ENCODE data around the gene NEK4. TPM values are rescaled to one million over a fixed set of nuclear protein-coding genes. Genes with fewer than 3 reads are reported as not detected.

The NEK4 gene
- polyA plus RNA-seq, 1 experiment, result 14.4 TPM

DNA sequence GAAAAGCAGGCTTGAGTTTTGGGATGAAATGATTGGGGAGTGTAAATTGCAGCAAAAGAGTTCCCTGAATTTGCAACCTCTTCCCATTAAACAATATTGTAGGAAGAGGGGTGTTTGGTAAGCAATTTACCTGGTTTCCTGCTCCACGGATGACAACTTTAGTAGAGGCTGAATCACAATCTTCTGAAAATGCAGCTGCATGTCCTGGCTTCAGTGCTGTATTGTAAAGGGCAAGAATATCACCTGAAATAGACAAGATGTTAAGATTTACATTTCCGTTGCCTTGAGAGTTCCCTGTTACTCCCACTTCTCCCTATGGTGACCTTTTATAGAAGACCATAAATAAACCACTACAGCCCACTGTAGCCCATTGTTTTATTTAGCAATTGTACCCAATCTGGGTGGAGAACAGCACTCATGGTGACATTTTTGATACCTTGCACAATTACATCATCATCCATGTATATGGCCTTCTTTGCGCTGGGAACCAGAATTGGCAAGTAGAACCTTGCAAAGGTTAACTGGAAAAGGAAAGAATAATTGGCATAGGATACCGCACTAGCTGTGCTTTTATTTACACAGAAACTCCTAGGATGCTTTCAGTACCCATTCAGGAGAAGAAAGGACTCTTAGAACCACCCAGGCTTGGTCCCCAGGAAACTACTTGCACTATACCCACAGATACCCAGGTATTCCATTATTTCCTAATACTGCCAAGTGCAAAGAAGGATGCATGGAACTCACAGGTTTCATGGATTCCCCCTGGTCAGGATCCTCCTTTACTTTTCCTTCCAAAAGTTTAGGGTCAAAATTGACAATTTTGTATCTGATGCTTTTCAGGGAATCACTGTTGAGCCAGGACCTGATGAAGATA lies 74.7 kb downstream of the NEK4 start:
- Histone ChIP-seq H3K27ac (ENCODE audit: low read depth, low read length) (no peak overlapping the region), H3K9me3 (ENCODE audit: control insufficient read depth, insufficient read depth, low read length) (no peaks in the 10 kb centered on the region), H3K27me3 (ENCODE audit: control insufficient read depth, insufficient read depth, low read length) (no peaks in the 10 kb centered on the region), H3K4me3 (ENCODE audit: low read depth, low read length) (no peak overlapping the region)
- no peak for DNase-seq (ENCODE audit: low read depth, low spot score)
- TF ChIP-seq, protein P1, sequence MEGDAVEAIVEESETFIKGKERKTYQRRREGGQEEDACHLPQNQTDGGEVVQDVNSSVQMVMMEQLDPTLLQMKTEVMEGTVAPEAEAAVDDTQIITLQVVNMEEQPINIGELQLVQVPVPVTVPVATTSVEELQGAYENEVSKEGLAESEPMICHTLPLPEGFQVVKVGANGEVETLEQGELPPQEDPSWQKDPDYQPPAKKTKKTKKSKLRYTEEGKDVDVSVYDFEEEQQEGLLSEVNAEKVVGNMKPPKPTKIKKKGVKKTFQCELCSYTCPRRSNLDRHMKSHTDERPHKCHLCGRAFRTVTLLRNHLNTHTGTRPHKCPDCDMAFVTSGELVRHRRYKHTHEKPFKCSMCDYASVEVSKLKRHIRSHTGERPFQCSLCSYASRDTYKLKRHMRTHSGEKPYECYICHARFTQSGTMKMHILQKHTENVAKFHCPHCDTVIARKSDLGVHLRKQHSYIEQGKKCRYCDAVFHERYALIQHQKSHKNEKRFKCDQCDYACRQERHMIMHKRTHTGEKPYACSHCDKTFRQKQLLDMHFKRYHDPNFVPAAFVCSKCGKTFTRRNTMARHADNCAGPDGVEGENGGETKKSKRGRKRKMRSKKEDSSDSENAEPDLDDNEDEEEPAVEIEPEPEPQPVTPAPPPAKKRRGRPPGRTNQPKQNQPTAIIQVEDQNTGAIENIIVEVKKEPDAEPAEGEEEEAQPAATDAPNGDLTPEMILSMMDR (IDR thresholded peaks at IDR 0.05; ENCODE audit: low read depth, low read length), result no peak
- ChIA-PET POLR2A (interaction anchor here (1.0 kb wide), 1 partner anchor 9 kb away, joined by 3 read pairs; no protein-coding TSS in a partner anchor), CTCF (no interaction called here)

DNA sequence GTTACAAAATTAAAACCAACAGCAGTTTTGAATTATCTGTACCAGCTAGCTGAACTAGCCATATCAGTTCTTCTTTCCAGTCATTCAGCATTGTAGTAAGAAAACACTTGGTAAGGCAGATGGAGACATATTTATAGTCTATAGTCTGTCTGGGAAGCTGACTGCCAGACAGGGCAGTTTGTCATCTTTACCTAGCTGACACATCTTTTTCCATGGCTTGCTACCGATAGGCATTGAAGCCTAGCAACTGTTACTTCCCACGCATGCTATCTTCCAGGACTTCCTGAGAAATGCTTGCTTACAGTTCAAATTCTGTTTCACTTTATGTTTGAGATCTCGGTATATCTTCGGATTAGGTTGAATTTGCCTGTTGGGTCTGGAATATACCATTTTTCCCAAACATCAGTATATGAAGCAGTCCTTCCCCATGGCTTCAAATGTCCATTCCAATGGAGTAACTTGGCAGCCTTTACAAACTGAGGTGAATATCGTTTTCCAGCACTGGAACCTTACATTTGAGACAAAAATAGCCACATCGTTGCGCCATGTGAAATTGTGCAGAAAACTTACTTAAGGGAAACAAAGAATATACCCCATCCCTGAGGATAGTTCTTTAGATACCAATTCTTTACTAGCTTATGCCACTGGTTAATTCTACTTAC lies 76.1 kb downstream of the NEK4 start:
- POLR2A ChIA-PET, result no interaction called here
- CTCF ChIA-PET, result no interaction called here
- no peak overlapping the region for H3K27ac ChIP-seq (ENCODE audit: low read depth, low read length)

DNA sequence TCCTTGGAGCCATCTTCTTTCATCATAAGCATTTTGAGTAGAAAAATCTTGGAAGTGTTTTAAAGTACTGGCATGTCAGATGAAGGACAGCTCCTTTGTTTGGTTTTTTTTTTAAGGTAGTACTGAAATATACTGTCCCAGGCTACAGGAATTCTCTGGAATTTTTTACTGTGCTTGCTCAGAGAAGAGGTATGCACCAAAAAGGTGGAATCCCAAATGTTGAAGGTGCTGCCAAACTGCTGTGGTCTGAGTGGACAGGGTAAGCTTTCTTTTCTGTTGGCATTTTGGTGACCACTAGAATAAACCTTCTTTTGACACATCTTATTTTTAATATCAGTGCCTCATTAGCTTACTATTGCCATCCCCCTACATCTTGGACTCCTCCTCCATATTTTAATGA lies 77.7 kb downstream of the NEK4 start:
- ChIA-PET POLR2A (no interaction called here), CTCF (interaction anchor here (0.5 kb wide), 1 partner anchor 372 kb away, joined by 3 read pairs; no protein-coding TSS in a partner anchor)
- Histone ChIP-seq H3K27me3 (ENCODE audit: control insufficient read depth, insufficient read depth, low read length) (no peaks in the 10 kb centered on the region), H3K9me3 (ENCODE audit: control insufficient read depth, insufficient read depth, low read length) (no peaks in the 10 kb centered on the region), H3K27ac (ENCODE audit: low read depth, low read length) (no peak overlapping the region), H3K4me3 (ENCODE audit: low read depth, low read length) (no peak overlapping the region)
- TF ChIP-seq, protein P1 (IDR thresholded peaks at IDR 0.05; ENCODE audit: low read depth, low read length), result no peak
- DNase-seq (ENCODE audit: low read depth, low spot score), result no peak

More for the DNA sequence above, 76.1 kb downstream of the NEK4 start:
- Histone ChIP-seq H3K9me3 (ENCODE audit: control insufficient read depth, insufficient read depth, low read length) (no peaks in the 10 kb centered on the region), H3K27me3 (ENCODE audit: control insufficient read depth, insufficient read depth, low read length) (no peaks in the 10 kb centered on the region), H3K4me3 (ENCODE audit: low read depth, low read length) (no peak overlapping the region)
- TF ChIP-seq, protein P1 (IDR thresholded peaks at IDR 0.05; ENCODE audit: low read depth, low read length), result no peak
- DNase-seq (ENCODE audit: low read depth, low spot score), result no peak

DNA sequence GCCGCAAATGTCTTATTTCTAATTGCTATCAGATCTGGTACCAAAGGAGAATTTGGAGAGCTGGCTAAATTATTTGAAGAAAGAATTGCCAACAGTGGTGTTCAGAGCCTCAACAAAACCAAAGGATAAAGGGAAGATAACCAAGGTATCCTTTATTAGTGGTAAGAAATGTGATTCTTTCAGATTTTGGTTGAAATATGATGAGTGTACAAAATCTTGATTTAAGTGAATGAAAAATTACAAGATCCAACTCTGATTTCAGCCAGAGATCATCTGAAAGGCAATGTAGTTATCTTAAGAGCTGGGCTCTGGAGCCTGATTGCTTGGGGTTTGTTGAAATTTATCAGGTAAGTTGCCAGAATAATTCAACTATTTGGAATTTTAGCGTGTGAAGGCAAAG lies 80.2 kb downstream of the NEK4 start:
- TF ChIP-seq, protein P1 (IDR thresholded peaks at IDR 0.05; ENCODE audit: low read depth, low read length), result no peak
- ChIA-PET CTCF (no interaction called here), POLR2A (interaction anchor here (1.8 kb wide), 1 partner anchor 20 kb away, joined by 4 read pairs; no protein-coding TSS in a partner anchor)
- Histone ChIP-seq H3K27me3 (ENCODE audit: control insufficient read depth, insufficient read depth, low read length) (no peaks in the 10 kb centered on the region), H3K27ac (ENCODE audit: low read depth, low read length) (no peak overlapping the region), H3K9me3 (ENCODE audit: control insufficient read depth, insufficient read depth, low read length) (no peaks in the 10 kb centered on the region), H3K4me3 (ENCODE audit: low read depth, low read length) (no peak overlapping the region)
- DNase-seq (ENCODE audit: low read depth, low spot score), result no peak

DNA sequence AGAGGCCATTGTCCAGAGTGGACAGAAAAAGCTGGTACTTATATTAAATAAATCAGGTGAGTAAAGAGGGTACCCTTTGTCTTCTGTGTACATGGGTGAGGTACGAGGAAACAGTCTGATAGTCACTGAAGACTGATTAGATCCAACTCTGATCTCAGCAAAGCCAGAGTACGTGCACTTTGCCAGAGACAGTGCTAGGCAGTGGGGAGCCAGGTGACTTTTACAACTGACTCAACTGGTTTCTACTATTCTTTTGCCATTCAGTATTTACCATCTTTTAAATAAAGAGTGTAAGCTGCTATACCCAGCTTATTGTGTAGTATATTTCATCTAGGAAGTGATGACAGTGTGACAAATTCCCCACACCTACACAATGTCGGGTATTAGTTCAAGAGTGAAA lies 81.6 kb downstream of the NEK4 start:
- Histone ChIP-seq H3K9me3 (ENCODE audit: control insufficient read depth, insufficient read depth, low read length) (no peaks in the 10 kb centered on the region), H3K27me3 (ENCODE audit: control insufficient read depth, insufficient read depth, low read length) (no peaks in the 10 kb centered on the region), H3K4me3 (ENCODE audit: low read depth, low read length) (no peak overlapping the region), H3K27ac (ENCODE audit: low read depth, low read length) (no peak overlapping the region)
- DNase-seq (ENCODE audit: low read depth, low spot score), result no peak
- POLR2A ChIA-PET, result interaction anchor here (1.1 kb wide), 1 partner anchor 16 kb away, joined by 3 read pairs; the partner anchor contains the start of genes GLT8D1 and SPCS1
- CTCF ChIA-PET, result no interaction called here
- TF ChIP-seq, protein P1 (IDR thresholded peaks at IDR 0.05; ENCODE audit: low read depth, low read length), result no peak
